DMS79 (cell line): ENCODE data around the gene SLC9A3.
"Not testable (repeated sequence)": the region's sequence is repeated elsewhere in the genome, so short reads cannot be mapped to it uniquely, and the experiment has no call there.

Experiments
- DNase-seq: peaks from one replicate; lab custom pipeline; 2025; lab: John Stamatoyannopoulos, UW

Gene SLC9A3

DNA sequence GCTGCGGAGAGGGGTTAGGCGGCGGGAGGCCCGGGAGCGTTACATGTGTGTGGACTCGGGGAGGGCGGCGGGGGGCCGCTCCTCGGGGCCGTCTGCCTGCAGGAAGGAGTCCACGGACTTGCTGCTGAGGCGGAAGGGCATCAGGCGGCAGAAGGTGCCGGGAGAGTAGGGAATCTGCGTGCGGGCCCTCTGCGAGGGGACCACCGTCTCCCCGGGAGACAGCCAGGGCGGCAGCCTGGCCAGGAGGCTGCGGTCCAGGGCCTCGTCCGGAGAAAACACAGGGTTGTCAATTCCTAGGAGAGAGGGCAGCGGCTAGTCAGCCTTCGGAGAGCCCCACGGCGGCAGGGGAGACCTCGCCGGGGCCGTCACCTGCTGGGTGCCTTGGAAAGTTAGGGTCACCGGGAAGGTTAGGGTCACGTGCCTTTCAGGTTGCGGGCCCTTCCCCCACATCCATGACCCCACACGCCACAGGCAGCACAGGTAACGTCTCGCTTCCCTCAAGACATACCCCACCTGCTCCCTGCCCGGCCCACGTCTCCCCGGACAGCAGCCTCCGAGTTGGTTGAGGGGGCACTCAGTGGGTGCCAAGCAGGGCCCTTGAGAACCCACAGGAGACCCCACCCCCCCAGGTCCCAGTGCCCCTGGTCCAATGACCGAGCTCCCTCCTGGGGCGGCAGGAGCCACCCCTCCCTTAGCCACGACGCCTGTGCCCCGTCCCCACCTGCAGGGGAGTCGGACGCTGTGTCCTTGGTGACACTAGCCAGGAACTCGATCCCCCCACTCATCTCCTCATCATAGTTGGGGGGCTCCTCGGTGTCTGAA, 49.2 kb downstream of the SLC9A3 start:
- DNase-seq = no peak

GRCh38 chr5:474232-474839, 49.9 kb downstream of the SLC9A3 start:
- not testable (repeated sequence) for DNase-seq

DNA sequence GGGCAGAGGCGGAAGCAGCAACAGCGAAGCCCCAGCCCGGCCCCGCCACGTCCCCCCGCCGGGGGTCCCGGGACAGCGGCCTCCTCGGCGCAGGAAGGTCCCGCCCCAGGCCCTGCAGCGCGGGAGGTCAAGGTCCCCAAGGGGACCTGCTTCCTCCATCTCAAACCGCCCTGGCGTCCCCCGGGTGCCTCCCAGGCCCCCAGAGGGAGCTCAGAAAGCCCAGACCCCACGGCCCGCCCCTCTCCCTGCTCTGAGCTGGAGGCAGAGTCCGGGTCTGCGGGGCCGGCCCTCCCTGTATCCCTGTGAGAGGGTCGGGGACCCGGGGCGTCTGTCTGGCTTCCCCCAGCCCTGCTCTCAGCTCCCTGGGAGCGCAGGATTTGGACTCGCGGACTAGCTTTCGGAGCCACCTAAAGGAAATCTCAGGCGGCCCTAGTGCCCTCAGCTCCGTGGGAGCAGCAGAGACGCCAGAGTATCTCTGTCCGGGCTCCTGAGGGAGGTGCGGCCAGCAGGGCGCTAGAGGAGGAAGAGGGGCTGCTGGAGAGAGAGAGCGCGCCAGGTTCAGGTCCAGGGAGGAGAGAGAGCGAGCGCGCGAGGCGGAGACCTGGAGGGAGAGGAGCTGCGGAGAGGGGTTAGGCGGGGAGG, 50.6 kb downstream of the SLC9A3 start:
- DNase-seq = peak; percentile 46

GRCh38 chr5:472656-473550, 51.3 kb downstream of the SLC9A3 start:
- DNase-seq = peak; percentile 75

DNA sequence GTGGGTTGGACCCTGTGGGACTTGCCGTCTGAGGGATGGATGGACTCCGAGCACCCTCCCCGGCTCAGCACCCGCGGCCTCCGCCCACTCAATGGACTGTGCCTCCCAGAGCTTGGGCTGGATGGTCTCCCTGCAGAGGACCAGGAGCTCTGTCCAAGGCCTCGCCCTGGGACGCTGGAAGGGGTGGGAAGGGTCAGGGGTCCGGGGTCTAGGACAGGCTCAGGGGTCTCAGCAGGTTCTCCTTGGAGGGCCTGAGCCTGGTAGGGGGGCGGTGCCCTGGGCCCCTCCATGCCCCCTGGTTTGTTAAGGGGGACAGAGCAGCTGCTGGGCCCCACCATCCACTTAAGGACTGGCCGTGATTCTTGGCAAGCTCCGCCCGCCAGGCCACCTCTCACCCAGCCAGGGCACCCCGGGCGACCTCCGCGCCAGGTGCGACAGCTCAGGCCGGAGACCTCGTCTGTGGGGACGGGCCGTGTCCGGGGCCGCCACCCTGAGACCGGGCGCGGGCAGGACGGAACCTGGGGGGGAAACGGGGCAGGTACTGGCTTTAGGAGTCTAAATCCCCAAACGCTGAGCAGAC, 52.1 kb downstream of the SLC9A3 start:
- no peak for DNase-seq

GRCh38 chr5:471750-472058, 52.5 kb downstream of the SLC9A3 start:
- DNase-seq = no peak

DNA sequence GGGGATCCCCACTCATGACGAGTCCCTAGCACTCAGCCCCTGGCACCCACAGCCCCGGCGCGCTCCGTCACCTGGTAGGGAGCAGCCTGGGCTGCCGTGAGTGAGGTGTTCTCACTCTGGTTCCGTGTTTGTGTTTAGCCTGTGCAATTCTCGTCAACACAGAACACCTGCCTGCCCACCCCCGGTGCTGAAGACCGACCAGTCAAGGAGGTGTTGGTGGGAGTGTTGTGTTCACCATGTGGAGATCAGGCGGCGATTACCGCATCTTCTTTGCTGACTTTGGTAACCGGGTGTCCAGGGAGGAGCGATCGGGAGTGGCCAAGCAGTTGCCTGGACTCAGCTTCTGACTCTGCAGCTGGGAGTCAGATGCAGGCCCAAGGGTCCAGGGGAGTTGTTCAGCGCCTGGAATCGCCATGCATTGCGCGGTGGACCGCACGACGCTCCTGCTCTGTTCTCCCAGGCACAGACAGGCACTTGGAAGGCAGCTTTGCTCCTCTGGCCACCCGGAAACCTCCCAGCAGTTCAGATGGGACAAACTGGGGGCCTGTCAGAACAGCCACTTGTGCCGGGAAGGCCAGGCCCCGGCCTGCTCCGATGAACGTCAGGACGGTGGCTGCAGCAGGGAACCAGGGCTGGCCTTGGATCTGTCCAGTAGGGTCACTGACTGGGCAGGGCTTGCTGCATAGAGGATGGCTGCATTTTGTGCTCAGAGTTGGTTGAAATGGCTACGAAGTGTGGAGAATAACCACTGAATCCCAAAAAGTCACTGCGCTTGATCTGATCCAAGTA, 53.1 kb downstream of the SLC9A3 start:
- DNase-seq = no peak

GRCh38 chr5:469752-470483, 54.3 kb downstream of the SLC9A3 start:
- no peak for DNase-seq

DNA sequence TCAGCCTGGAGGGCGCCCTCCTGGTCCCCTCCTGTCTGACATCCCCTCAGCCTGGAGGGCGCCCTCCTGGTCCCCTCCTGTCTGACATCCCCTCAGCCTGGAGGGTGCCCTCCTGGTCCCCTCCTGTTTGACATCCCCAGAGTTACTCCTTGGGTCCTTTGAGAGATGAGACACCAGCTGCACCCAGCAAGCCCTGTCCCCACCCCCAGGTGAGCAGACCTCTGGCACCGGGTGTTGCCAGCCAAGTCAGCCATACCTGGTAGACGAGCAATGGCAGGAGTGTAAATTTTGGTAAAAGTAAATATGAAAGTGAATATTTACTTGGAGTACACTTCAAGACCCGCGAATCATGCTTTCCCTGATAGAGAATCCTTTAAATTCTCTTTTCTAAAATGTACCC, 55.8 kb downstream of the SLC9A3 start:
- no peak for DNase-seq

- DNase-seq = no peak
Measured at GRCh38 chr5:466661-467310, 57.5 kb downstream of the SLC9A3 start.

- DNase-seq = no peak
Measured at GRCh38 chr5:465591-466403, 58.5 kb downstream of the SLC9A3 start.

- no peak for DNase-seq
Measured at GRCh38 chr5:464843-465590, 59.2 kb downstream of the SLC9A3 start.

DNA sequence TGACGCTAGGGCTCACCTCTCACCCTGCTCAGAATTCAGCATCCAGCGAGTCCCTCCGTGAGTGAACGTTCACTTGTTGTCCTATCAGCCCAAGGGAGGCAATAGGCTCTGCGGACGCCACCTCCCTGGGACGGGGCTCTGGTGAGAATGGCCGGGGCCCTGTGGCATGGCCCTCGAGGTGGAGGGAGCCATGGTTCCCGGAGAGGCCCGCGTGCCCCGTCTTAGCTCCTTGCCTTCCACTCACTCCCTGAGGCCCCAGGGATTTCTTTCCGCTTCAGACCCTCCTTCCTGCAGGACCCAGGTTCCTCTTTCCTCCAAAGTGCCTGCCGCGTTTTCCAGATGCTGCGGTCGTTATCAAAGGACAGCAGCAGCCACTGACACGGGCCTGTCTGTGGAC, 59.8 kb downstream of the SLC9A3 start:
- no peak for DNase-seq

GRCh38 chr5:463952-464351, 60.3 kb downstream of the SLC9A3 start:
- no peak for DNase-seq

DNA sequence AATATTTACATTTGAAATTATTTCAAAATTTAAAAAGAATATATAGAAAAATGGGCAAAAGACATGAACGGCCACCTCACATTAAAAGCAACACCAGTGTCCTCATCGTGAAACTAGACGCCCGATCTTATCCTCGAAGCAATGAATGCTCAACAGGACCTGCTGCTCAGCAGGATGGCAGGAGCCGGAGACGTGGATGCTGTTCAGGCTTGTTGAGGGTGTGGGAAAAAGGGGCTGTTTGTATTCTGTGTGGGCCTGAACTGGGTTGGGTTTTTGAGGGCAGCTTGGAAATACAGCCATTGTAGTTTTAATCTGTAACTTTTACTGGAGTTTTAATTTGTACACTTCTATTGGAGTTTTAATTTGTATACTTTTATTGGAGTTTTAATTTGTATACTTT, 60.9 kb downstream of the SLC9A3 start:
- DNase-seq = no peak

DNA sequence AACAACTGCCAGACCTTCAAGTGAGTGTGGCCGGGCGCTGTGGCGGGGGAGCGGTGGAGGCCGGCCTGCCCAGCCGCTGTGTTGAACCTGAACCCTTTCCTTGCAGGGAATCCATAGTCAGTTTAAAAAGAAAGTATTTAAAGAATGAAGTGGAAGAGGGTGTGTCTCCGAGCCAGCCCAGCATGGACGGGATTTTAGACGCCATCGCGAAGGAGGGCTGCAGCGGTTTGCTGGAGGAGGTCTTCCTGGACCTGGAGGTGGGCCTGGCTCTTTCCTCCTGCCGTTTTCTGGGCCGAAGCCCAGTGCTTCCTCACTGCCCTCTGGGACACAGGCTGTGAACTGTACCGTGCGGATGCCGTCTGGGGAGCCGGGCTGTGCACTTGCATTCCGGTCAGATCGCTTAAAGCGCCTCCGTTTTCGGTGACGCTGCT, 62.2 kb downstream of the SLC9A3 start:
- no peak for DNase-seq

DNA sequence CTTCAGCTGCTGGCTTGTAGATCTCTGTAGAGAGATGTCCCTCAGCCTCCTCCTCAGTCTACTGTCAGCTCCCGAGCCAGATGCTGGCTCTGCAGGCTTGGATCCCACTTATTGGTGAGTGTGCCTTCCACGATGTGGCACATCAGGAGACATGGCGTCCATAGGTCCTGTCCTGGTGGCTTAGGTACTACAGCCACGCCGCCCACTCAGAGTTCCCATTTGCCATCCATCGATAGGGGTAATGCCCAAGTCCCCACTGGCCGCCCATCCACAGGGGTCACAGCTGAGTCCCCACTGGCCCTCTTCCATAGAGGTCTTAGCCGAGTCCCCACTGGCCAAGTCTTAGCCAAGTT, 64.0 kb downstream of the SLC9A3 start:
- no peak for DNase-seq

- DNase-seq = no peak
Measured at GRCh38 chr5:459562-460272, 64.5 kb downstream of the SLC9A3 start.
